GM21717 (cell line): ENCODE results near the gene CEP20.

Source experiments
- ATAC-seq: cut with Tn5 transposase; IDR thresholded peaks from one replicate; pipeline ENCODE4 v1.9.1; 2021; ENCODE audit warnings: mild to moderate bottlenecking, moderate library complexity; ENCODE audit not compliant: unreplicated experiment

Gene CEP20

GRCh38 chr16:15899538-15900100 lies 11.2 kb upstream of the CEP20 start:
- peak; percentile 66 for ATAC-seq

GRCh38 chr16:15898654-15899053 lies 10.3 kb upstream of the CEP20 start:
- ATAC-seq, result no peak

- peak; percentile 61 for ATAC-seq
Observed at GRCh38 chr16:15897834-15898254, 9.4 kb upstream of the CEP20 start.

- no peak for ATAC-seq
Observed at GRCh38 chr16:15897121-15897780, 8.8 kb upstream of the CEP20 start.

GRCh38 chr16:15894571-15895374 lies 6.4 kb upstream of the CEP20 start:
- no peak for ATAC-seq

GRCh38 chr16:15891508-15891907 lies 3.1 kb upstream of the CEP20 start:
- no peak for ATAC-seq

GRCh38 chr16:15887283-15887682 lies 1.1 kb downstream of the CEP20 start:
- no peak for ATAC-seq

GRCh38 chr16:15886078-15886477 lies 2.3 kb downstream of the CEP20 start:
- ATAC-seq, result no peak

- ATAC-seq, result no peak
Observed at GRCh38 chr16:15885560-15886001, 2.8 kb downstream of the CEP20 start.

- no peak for ATAC-seq
Observed at GRCh38 chr16:15882563-15882962, 5.8 kb downstream of the CEP20 start.

GRCh38 chr16:15881794-15882379 lies 6.5 kb downstream of the CEP20 start:
- ATAC-seq, result no peak

GRCh38 chr16:15880434-15881308 lies 7.7 kb downstream of the CEP20 start:
- no peak for ATAC-seq

GRCh38 chr16:15879255-15879811 lies 9.1 kb downstream of the CEP20 start:
- ATAC-seq, result no peak

GRCh38 chr16:15876503-15876902 lies 11.9 kb downstream of the CEP20 start:
- ATAC-seq, result no peak

- ATAC-seq, result no peak
Observed at GRCh38 chr16:15874745-15875314, 13.6 kb downstream of the CEP20 start.

- ATAC-seq, result no peak
Observed at GRCh38 chr16:15873737-15874136, 14.7 kb downstream of the CEP20 start.

- no peak for ATAC-seq
Observed at GRCh38 chr16:15873301-15873700, 15.1 kb downstream of the CEP20 start.

GRCh38 chr16:15870011-15870410 lies 18.4 kb downstream of the CEP20 start:
- no peak for ATAC-seq

GRCh38 chr16:15866451-15866850 lies 22.0 kb downstream of the CEP20 start:
- no peak for ATAC-seq

GRCh38 chr16:15865742-15866141 lies 22.7 kb downstream of the CEP20 start:
- ATAC-seq, result no peak
